HG03159 (cell line): ENCODE results near the gene PRR16.
A peak's percentile ranks its signal among the peaks of the same experiment; 100 is the strongest.

Experiments used
- ATAC-seq: cut with Tn5 transposase; IDR thresholded peaks from one replicate; pipeline ENCODE4 v1.9.1; 2021; ENCODE audit warnings: mild to moderate bottlenecking, moderate library complexity; ENCODE audit not compliant: unreplicated experiment

The PRR16 gene

GRCh38 chr5:120564013-120564412 is 99.9 kb downstream of the PRR16 start:
- no peak for ATAC-seq

GRCh38 chr5:120567066-120567465 is 103.0 kb downstream of the PRR16 start:
- no peak for ATAC-seq

GRCh38 chr5:120567921-120568320 is 103.8 kb downstream of the PRR16 start:
- ATAC-seq = no peak

GRCh38 chr5:120568711-120569110 is 104.6 kb downstream of the PRR16 start:
- no peak for ATAC-seq

GRCh38 chr5:120576588-120576987 is 112.5 kb downstream of the PRR16 start:
- no peak for ATAC-seq

- no peak for ATAC-seq
Measured at GRCh38 chr5:120582635-120583034, 118.5 kb downstream of the PRR16 start.

- ATAC-seq = no peak
Measured at GRCh38 chr5:120586646-120587045, 122.5 kb downstream of the PRR16 start.

- no peak for ATAC-seq
Measured at GRCh38 chr5:120591911-120592310, 127.8 kb downstream of the PRR16 start.

- ATAC-seq = no peak
Measured at GRCh38 chr5:120599576-120599975, 135.5 kb downstream of the PRR16 start.

GRCh38 chr5:120600639-120601038 is 136.5 kb downstream of the PRR16 start:
- ATAC-seq = no peak

GRCh38 chr5:120602033-120602432 is 137.9 kb downstream of the PRR16 start:
- no peak for ATAC-seq

GRCh38 chr5:120604884-120605283 is 140.8 kb downstream of the PRR16 start:
- no peak for ATAC-seq

- no peak for ATAC-seq
Measured at GRCh38 chr5:120605325-120606079, 141.4 kb downstream of the PRR16 start.

- ATAC-seq = no peak
Measured at GRCh38 chr5:120609570-120609969, 145.5 kb downstream of the PRR16 start.

- ATAC-seq = no peak
Measured at GRCh38 chr5:120610145-120610544, 146.0 kb downstream of the PRR16 start.

GRCh38 chr5:120613729-120614128 is 149.6 kb downstream of the PRR16 start:
- ATAC-seq = no peak

GRCh38 chr5:120614531-120615180 is 150.6 kb downstream of the PRR16 start:
- ATAC-seq = no peak

GRCh38 chr5:120615967-120616645 is 152.0 kb downstream of the PRR16 start:
- ATAC-seq = no peak

GRCh38 chr5:120621339-120621738 is 157.2 kb downstream of the PRR16 start:
- no peak for ATAC-seq

GRCh38 chr5:120624021-120624563 is 160.0 kb downstream of the PRR16 start:
- ATAC-seq = peak; percentile 46

GRCh38 chr5:120628156-120628555 is 164.1 kb downstream of the PRR16 start:
- no peak for ATAC-seq

- ATAC-seq = no peak
Measured at GRCh38 chr5:120630550-120630949, 166.4 kb downstream of the PRR16 start.
